GM18507 (cell line): ENCODE measurements around the gene MORN5.

Source experiments
- DNase-seq: peaks from one replicate; pipeline ENCODE4 v3.0.0; 2011; ENCODE audit warnings: low read depth; ENCODE audit not compliant: insufficient read length; ENCODE audit errors: extremely low spot score
- FAIRE-seq: peaks from 2 replicates; lab custom pipeline; 2011; peaks lifted over from hg19 to GRCh38; lab: Jason Lieb, UNC

Gene MORN5

DNA sequence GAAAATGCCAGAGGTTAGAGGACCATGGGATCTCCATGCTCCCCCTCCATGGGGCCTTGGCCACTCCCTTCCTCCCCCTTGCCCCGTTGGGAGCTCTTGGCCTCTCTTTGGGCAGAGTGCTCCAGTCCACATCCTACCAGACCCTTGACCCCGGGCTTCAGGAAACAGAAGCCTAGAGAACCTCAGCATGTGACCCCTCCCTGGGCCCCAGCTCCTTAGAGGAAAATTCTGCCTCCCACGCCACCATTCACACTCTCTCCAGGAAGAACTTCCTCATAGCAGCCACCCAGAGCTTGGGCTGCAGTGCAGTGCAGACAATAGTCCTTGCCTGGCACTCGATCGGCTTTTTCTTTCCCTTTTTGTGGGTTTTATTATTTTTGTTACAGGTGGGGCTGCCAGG, 63.1 kb downstream of the MORN5 start:
- DNase-seq, result no peak
- no peak for FAIRE-seq

DNA sequence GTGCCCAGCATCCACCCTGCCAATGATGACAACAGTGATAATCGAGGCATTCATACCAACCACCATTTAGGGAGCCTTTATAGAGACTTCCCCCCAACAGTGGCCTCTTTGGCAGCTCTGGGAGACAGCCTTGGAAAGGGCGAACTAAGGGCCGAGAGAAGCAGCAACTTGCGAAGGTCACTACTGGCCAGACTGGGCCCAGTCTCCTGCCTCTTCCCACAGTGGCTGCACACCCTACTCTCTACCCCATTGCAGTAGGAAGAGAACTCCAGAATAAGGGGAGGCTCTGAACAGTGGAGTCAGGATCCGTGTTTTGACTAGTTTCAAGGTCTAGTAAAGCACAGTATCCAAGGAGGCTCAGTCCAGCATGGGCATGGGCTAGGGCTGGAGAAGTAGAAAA, 63.7 kb downstream of the MORN5 start:
- DNase-seq, result no peak
- no peak for FAIRE-seq

DNA sequence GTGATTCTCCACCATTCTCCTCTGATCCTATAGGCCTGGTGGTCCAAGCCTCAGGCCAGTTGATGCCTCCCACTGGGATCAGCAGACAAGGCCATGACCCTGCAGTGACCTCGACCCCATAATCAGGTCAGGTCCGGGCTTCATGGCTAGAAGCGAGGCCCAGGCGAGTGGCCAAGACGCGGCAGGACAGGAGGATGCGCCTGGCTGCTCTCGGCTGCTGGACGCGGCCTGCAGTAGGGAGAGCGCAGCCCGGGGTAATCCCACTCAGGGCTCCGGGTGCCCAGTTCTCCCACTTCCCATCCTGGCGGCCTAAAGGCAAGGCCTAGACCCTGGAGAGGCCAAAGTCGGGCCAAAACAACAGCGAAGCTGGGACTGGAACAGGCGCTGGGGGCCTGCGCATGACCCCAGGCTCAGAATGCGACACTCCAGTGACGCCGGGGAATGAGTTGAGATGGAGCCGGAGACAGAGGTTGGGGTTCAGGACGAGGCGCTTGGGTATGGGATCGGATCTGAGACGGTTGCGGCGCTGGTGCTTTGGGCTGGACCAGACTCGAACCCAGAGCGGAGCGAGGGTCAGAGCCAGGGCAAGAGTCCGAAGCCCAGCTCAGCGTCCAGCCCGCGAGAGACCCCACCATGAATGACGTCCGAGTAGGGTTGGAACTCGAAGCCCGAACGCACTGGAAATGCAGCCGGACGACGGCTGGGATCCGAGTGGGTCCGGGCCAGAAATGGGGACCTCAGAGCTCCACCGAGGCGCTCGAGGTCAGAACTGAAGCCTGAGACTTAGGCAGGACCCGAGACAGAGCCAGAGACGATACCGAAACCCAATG, 65.8 kb downstream of the MORN5 start:
- DNase-seq (no peak), FAIRE-seq (no peak)

DNA sequence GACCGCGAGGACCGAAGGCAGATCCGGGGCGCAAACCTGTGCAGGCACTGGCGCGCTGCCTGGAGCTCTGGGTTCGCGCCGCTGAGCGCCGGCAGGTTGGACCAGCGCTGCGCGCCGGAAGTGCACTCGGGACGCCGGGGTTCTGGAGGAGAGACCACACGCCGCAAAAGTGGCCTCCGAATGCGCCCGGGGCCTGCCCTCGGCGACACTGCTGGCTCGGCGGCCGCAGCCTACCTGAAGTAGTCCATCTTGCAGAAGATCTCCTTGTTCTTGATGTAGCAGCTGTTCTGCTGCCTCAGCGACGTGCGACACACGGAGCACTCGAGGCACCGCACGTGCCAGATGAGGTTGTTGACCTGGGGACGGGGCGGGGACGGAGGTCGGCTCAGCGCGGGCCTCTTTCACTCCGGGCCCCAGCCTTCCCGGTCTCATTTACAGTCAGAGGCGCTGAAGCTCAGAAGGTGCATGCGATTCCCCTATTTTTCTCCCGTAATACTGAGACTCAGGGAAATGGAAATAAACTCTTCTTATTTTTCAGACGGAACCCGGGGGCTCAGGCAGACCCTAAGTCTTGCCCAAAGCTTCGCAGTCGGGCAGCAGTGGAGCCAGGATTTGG, 66.5 kb downstream of the MORN5 start:
- FAIRE-seq (no peak), DNase-seq (no peak)

DNA sequence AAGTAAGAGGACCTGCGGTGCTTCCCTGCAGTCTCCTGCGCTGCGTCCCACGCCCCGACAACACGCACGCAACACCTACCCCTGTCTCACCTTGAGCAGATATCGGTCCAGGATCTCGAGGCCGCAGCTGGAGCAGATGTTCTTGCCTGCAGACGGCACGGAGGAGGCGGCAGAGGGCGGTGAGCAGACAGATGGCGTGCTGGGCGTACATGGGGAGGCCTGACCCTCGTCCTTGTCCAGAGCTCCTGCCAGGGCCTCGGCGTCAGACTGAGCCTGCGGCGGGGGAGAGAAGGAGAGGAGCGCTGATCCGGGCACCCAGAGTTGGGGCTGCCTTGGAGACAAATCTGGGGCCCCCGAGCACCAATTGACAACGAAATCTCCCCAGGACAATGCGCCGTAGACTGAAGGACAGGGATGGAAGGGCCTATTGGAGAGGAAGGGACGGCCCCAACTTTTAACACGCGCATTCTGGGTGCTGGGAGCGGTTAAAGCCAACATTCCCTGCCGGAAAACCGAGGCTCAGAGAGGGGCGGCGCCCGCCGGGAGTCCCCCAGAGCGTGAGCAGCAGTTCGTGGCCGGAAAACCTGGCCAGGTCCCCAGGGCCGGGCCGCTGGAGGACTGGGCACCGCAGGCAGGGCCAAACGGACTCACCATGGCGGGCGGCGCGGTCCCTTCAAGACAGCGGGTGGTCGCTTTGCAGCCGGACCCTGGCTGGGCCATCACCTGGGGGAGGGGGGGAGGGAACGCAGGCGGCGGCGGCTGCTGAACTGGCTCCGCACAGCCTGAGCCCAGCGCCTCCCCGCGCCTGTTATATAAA, 67.3 kb downstream of the MORN5 start:
- FAIRE-seq, result no peak
- DNase-seq, result no peak

DNA sequence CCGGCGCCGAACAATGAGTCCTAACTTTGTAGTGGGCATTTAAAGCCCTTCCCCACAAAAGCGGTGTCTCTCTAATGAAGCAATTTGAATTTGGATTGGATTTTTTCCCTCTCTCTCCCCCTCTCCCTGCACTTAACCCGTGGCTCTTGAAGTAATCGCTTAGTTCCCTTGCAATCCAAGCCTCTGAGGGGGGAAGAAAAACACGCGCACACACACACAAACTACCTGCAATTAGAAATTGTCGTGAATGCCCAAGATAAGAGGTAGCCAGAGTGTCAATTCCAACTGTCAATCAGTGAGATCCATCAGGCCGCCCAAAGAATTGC, 67.8 kb downstream of the MORN5 start:
- FAIRE-seq (no peak), DNase-seq (no peak)

DNA sequence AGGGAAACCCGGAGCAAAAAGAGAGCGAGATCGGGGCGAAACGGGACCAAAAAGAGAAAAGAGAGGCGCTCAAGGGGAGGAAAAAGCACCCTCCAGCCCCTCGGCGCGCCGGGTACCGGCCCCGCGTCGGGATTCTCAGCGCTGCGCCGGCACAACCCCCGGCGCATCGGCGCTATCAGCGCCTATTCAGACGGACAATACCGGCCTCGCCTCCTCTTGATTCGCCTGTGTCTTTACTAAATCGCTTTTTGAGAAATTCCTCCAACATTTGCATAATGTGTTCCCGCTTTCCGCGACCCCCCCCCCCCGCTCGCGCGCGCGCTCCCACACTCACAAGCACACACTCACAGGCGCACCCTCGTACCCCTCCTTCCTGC, 68.5 kb downstream of the MORN5 start:
- no peak for FAIRE-seq

DNA sequence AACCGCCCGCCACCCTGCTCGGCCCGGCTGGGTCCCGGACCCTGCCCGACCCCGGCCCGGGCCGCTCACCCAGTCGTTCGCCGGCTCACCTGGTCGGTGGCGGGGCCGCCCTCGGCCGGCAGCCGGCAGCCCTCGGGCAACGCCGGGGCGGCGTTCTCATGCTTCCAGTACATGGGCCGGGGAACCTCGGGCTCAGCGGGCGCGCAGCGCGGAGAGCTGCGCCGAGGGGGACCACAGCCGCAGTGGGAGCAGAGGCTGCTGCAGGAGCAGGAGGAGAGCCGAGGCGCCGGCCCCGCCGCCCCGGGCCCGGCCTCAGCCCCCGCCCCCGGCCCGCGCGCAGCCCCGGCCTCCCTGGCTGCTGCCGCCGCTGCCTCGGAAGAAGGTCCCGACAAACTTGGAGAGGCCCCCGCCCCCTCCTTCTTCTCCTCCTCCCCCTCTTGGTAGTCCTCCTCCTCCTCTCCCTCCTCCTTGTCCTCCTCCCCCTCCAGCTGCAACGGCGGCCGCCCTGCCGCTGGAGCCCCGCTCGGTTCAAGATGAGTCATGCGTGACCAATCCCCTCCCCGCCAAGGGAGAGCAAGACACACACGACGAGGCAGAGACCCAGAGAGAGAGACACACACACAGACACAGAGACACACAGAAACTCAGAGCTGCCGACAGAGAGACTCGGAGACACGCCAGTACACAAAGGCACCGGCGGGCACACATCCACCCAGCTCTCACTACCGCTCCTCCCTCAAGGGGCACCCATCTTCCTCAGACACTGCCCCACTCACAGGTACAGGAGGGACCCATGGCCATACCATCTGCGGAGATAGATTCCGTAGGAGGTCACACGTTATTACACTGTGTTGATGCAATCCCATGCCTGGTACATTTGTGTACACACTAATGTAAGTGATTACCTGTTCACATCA, 69.1 kb downstream of the MORN5 start, which contains the start of gene LHX6:
Gene LHX6, minus strand, starts transcription at position 390 of the 917 bp plus-strand sequence. Its CDS starts 217 bp downstream, at position 173.
- FAIRE-seq (no peak), DNase-seq (no peak)

More for the DNA sequence above, 68.5 kb downstream of the MORN5 start:
- no peak for DNase-seq

DNA sequence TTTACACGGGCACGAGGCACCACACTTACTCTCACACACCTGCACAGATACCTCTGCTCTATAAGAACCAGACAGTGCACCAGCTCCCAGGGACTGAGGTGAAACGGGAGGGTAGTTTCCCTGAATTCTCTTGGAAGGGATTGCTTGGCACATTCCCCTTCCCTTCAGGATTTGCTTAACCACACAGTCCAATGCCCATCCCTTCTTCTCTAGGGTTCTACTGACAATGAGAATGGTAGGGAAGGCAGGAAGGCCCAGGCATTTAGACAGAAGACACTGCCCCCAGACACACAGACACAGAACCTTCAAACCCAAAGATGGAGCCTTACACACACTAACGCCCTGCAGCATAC, 69.8 kb downstream of the MORN5 start:
- DNase-seq, result no peak
- FAIRE-seq, result no peak

DNA sequence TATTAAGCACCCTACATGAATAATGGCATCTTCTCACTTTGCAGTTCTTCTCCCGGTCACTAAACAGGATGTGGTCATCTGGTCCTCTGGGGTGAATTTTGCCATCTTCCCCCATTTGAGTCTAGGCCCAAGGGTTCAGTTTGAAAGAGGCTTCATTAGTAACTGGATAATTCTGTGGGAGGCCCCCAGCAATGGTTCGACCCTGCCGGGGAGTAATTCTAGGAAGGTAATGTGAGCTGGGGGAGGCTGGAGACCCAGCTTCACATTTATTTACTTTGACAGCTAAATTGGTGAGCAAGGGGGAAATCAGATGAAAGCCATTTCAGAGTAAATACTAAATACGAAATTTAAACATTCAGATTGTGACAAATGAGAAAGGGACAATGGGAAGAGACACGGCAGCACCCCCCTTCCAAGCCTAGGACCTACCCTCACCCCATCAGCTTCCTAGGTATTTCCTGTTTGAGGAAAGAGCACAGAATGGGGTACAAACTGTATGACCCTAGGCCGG, 73.1 kb downstream of the MORN5 start:
- DNase-seq (no peak), FAIRE-seq (no peak)

DNA sequence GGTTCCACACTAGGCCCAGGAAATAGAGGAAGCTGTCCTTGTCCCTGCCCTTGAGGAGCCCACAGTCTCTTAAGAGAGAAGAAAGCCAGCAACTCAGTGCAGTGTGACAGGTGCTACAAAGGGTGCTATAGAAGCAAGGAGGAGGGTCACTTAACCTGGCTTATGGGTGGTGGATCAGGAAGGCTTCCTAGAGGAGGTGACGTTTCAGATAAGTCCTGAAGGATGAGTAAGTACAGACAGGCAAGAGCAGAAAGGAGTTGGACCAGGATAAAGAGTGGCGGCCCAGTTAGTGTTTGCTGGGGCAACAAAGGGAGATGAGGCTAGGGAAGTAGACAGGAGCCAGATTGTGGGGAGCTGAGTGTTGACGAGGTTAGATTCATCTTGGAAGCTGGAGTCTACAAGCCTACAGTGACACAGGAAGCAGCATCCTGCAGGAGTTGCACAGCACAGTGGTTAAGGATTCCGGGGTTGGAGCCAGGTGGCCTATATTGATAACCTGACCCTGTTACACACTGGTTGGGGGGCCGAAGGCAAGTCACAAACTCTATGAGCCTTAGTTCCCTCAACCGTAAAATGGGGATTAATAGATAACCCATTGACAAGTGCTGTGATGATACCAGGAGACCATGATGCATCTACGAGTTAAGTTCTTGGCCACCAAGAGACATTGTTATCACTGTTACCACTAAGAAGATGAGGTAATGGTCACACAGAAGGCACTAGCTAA, 74.5 kb downstream of the MORN5 start:
- DNase-seq, result no peak
- FAIRE-seq, result no peak

DNA sequence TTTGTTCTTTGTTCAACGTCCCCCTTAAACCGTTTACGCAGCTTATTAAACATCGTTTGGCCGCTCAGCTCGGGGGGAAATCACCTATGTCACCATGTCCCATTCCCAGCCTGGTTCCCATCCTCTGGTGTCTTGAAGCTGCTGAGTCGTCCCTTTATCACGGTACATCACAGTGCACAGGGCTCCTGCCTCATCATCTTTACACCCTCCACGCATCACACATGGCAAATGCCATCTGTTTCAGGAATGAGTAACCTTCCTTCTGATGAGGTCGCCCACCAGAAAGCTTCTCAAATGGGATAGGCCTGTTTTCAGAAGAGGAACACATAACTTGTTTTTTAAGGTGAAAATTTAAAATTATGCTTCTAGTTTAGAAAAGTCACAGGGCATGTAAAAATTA, 77.0 kb downstream of the MORN5 start:
- no peak for FAIRE-seq
- DNase-seq, result no peak

DNA sequence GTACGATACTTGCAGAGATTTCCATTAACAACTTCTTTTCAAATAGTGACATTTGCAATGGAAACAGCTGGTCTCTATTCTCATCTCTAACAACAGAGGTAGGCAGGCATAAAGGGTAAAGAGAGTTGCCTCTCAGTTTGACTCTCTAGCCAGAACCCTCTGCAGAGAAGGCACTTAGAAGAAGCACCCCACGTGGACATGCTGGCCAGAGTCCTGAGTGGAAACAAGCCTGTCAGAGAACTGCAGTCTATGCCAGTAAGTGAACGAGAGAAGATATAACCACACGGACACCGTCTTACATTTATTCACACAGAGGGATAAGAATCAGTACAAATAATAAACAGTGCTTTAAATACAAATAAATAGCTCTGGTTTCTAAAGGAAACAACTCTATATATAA, 80.0 kb downstream of the MORN5 start:
- DNase-seq (no peak), FAIRE-seq (no peak)

DNA sequence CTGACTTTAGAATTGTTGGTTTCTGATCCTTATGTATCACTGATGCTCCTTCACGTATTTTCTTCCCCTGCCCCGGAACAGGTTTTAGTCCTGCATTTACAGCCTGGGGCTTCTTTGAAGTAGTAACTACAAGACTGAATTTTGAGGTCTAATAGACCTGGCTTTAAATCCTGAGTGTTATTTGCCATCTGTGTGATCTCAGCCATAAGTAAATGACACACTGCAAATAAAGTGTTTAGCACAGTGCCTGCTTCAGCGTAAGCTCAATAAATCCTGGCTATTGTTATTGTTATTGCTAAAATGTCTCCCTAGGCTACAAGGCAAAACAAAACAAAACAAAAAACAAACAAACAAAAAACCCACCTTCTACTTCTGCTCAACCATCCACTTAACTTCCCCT, 84.6 kb downstream of the MORN5 start:
- no peak for FAIRE-seq
- no peak for DNase-seq

DNA sequence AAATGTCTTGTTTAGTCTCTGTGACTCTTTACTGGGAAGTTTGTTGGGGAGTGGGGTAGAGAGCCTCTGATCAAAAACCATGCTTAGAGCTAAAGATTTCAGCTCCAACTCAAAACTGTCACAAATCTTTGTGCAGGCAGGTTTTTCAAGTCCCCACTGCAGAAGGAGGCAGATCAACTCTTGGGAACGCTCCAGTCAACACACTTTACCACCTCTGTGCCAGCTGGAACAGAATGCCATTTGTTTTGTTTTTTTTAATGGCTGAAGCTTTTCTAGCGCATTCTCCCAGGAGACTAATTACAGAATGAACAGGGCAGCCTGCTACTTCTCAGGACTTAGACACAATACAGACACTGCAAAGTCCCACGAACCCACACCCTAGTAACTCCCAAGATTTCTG, 87.0 kb downstream of the MORN5 start:
- DNase-seq (no peak), FAIRE-seq (no peak)

DNA sequence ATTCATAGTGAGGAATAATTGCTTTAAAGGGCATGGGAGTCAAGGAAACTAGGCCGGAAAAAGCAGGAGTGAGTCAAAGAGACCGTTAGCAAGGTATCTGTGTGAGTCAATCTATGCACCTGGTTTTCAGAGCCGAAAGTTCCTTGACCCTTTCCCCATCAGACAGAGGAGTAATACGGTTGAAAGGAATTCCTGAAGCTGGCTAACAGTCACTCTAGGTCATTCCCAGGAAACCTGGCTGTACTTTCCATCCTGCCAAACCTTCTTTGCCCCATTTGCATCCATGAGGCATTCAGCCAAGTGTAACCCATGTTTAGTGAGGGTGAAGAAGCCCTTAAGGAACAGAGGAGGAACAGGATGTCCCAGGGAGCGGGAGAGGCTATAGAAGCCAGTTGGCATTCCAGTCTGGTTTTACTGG, 88.7 kb downstream of the MORN5 start:
- DNase-seq (no peak), FAIRE-seq (no peak)
